Right renal pelvis (tissue), 4 donors: ENCODE data around the gene SOX14. TPM values are rescaled to one million over a fixed set of nuclear protein-coding genes. Genes with fewer than 3 reads are reported as not detected.

Source experiments
- DNase-seq, 4 donors: peaks; one replicate each; pipeline ENCODE4 v3.0.0-alpha.2; 2013; ENCODE audit warnings: low read depth in 4 of 4, low spot score in 3 of 4, missing footprints in 1 of 4
- polyA plus RNA-seq, 4 donors: library from polyadenylated mRNA; unstranded; fragments of 120-200 nt; gene quantifications; one replicate each; pipeline ENCODE4 v1.2.1, GENCODE V29; 2013; ENCODE audit not compliant: insufficient read length in 4 of 4

Gene SOX14
- polyA plus RNA-seq, 4 donors: not detected

DNA sequence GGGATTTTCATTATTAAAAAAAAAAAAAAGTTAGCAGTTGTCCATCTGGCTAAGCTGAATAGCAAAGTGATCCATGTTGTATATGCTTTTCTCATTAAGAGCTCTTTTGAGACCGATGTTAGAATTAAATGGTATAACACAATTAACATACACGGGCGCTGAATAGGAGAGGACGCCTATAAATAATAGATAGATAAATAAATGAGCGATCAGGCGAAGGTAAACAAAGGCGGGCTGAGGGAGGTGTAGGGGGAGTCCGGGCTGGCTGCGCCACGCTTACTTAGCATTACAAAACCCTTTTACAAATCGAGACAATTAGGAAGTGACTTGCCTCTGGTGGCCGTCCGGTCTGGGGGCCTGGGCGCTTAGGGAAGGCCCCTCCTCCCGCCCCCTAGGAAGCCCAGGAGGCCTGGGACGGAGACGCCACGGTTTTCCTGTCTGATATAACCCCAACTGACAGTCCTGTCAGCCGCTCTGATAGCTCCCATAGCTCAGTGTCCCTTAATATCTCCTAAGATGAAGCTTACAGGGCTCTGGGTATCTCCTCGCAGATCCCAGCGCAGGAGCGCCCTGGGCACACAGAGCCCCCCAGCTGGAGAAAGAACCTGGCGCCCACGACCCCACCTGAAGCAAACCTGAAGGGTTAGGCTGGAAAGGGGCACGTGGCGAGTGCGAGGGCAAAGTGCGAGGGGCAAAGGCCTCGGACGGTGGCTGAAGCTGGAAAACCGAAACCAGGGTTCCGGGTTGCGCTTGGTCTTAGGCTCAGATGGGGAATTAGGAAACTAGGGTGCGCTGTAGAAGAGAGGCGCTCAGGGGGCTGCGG, 3.6 kb downstream of the SOX14 start:
- DNase-seq: no peak

DNA sequence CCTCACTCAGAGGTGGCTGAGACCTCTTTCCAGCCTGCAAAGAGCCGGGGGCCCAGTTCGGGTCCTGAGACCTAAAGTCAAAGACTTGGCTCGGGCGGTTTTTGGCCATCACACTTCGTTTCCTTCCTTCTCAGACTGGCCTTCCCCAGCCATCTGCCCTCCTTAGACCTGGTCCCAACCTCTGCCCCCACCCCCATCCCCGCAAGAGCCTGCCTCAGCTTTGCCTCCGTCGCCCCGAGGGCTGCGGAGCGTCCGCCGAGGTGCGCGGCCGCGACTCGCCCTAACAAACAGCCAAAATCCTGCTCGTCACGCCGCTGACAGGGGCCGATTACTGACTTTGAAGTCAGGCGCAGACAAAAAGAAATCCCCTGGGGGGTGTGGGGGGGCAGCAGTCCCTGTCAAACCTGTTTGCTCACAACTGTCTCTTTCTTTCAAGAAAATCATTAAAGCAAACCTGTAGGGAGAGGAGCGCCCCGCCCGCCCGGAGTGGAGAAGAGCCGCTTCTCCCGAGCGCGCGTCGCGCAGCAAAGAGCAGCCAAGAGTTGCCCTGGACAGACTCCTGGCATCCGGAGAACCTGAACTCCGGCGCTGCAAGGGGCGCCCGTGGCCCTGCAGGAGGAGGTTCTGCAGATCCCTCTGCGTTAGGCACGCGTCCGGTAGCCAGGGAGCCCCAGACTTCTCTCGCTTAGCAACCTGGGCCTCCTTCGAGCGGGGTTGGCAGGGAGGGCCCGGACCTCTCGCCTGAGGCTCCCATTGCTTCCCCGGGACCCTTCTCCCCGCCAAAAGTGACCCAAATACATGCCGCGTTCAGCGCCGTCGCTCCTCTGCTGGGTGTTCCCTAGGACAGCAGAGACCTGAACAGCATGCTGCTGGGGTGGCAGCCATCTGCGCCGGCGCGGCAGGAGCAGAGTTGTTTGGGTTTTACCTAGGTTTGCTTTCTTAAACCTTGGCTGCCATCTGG, 4.5 kb downstream of the SOX14 start:
- DNase-seq: no peak

- DNase-seq: no peak
Observed at GRCh38 chr3:137769322-137770065, 5.4 kb downstream of the SOX14 start.

DNA sequence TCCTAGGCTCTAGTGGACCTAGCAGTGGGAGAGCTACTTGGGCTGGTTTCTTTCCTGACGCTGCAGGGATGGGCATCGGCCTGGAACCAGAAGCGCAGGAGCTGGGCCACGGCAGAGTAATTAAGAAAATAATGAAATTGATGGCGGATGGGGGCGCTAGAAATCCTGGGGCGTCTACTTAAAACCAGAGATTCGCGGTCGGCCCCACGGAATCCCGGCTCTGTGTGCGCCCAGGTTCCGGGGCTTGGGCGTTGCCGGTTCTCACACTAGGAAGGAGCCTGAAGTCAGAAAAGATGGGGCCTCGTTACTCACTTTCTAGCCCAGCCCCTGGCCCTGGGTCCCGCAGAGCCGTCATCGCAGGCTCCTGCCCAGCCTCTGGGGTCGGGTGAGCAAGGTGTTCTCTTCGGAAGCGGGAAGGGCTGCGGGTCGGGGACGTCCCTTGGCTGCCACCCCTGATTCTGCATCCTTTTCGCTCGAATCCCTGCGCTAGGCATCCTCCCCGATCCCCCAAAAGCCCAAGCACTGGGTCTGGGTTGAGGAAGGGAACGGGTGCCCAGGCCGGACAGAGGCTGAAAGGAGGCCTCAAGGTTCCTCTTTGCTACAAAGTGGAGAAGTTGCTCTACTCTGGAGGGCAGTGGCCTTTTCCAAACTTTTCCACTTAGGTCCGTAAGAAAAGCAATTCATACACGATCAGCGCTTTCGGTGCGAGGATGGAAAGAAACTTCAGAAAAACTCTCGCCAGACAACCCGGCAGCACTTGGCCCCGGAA, 6.1 kb downstream of the SOX14 start:
- no peak for DNase-seq

DNA sequence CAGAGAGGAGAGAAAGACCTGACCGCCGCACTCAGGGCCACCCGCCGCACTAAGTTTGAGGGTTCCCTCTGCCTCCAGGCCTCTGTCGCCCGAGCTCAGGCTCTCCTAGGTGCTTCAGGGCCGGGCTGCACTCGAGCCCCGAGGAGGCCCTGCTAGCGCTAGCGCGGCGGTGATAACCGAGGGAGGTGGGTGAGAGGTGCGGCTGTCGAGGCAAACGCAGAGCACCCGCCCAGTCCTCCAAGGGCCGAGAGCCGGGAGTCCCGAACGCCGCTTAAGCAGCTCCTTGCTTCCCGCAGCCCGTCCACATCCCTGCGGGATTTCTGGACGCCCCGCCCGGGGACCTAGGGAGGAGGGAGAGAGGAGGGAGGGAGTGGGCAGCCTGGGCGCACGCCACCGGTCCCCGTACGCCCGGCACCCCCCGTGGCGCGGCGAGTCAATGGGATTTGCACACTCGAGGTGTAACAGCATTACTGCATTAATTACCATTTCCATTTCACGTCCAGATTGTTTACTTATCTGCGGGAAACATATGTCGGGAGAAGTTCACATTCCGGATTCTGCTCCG, 6.8 kb downstream of the SOX14 start:
- no peak for DNase-seq

DNA sequence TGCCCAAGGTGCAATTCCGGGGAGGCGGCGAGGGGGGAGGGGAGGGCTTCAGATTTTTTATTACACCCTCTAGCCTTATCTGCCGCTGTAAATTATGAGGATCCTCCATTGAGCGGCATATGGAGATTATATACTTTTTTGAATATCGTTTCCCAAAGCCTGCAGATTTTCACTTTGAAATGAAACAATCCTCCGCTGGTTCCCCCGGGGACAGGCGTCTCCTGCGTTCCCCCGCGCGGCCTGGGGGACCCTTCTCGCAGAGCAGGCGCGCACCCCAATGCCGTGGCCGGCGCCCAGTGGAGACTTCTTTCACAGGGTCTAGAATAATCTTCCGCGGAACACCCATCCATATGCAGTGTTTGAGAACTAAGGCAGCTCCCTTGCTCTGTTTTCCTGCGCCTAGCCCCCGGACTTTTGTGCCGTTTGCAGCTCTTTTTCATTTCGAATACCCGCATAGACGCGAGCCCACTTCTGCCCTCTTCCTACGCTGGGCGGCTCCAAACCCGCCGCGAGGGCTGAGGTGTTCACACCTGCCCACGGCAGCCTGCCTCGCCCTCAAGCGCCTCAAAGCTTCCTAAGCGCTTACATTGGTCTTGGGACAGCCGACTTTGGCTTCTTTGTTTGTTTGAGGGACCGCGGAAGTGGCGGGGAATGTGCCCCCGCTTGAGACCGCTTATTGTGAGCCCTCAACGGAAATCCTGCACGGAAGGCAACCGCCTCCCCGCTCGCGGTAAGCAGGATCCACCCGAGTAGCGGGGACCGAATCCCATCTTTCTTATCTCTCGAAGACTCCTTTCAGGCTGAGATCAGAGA, 7.5 kb downstream of the SOX14 start:
- no peak for DNase-seq

DNA sequence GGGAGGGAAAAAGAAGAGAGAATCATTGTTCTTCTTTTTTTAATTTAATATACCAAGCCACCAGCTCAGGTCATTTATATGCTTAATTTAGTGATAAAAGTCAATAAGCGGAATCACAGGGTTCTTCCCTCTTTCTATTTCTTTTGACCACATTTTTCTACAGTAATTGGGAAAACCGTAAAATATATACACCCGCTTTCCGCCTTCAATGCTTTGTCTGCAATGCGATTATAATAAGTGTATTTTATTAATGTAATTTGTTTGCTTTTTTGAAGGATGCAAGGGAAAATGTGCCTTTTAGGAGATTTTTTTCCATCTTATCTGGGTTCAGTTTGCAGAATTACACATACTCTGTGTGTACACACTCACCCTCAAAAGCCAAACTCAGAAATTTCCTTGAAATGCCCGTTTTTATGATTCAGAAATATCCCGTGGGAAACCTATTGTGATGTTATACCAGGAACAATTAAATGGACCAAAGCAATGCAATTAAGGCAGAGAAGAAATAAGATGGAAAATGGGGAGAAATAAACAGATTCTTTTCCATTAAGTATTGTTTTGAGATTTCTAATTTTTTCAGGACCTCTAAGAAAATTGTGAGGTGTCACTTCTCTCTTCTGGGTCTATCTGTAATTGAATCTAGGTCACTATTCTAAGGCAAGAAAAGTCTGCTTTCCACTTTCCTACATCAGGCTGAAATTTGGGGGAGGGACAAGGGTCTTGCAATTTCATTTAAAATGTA, 8.3 kb downstream of the SOX14 start:
- DNase-seq: no peak

GRCh38 chr3:137778941-137779340, 14.8 kb downstream of the SOX14 start:
- DNase-seq: no peak

DNA sequence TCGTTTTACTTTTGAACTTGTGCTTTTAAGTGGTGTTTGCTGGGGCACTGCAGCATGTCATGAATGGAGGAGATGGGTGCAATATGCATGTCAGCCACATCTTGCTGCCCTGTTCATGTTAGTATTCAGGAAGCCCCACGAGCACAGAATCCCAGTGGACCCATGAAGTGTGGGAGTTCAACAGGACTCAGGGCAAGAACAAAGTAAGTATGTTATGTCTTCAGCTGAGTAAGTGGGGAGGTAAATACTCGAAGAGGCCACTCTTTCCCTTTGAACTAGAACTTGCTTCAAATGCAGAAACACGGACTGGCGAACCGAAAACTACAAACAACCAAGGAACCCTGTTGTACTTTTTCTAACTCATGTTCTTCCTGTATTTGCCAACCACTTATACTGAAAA, 23.4 kb downstream of the SOX14 start:
- DNase-seq: no peak

DNA sequence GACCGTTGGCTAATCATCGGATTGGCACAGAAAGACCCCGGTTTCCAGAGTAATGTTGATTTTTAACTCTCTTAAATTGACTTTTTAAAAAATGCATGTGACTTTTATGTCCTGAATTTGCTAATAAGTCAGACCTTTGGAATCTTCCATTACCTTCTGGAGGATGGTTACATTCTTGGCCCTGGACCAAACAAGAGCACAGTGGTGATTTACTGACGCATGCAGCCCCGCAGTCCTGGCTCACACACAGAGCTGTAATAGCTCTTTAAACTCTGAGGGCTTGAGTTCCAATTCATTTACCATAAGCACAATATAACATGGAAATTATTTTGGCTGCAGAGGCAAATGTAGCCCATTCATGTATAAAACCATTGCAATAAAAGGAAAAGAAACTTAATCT, 25.1 kb downstream of the SOX14 start:
- DNase-seq: no peak

- DNase-seq: no peak
Observed at GRCh38 chr3:137792626-137793271, 28.6 kb downstream of the SOX14 start.

DNA sequence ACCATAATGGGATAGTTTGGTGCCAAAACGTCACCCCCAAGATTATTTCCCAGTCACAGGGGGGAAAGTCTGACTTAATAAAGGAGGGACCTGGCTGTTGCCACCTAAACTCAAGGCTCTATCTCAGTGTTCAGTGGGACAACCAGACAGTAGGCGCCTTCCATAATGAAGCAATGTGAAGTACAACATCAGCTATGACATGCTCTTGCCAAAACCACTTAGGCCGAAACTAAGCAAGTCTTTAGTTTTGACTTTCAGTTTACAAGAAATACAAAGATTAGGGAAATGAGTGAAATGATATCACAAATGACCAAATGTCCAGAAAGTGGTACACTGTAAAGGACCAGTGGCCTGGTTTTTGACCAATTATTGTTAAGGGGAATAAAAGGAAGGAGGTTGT, 32.9 kb downstream of the SOX14 start:
- no peak for DNase-seq

- DNase-seq: no peak
Observed at GRCh38 chr3:137803215-137803614, 39.1 kb downstream of the SOX14 start.

DNA sequence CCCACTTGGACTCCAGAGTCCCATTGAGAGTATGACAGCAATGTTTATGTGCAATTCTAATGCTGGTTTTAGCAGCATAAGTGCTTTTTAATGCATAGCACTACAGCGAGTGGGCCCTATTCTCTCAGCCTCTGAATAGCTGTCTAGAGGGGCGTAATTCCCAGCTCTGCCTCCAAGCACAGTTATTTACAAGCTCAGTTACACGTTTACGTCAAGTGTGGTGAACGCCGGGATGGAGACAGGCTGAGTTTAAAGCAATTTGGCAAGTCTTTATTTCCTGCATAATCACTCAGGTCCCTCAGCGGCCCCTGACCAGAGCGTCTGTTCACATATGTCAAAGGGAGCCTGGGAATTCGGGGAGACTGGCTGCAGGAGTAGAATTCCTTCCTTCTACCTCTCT, 43.9 kb downstream of the SOX14 start:
- DNase-seq: no peak

DNA sequence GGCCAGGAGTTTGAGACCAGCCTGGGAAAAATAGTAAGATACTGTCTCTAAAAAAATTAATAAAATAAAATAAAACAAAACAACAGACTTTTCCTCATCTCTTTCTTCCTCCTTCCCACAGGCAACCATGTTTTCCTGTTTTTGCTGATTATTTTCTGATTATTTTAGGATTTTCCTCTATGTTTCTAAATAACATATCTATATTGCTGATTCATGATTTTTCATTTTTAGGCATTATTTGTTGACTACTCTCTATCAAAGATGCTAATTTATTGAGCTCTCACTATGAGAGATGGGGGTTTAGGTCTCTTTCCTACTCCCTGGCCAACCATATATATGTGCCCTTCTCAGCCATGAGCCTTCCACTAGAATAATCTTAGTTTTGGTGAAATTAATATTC, 45.4 kb downstream of the SOX14 start:
- DNase-seq: no peak

- DNase-seq: no peak
Observed at GRCh38 chr3:137812023-137812422, 47.9 kb downstream of the SOX14 start.

DNA sequence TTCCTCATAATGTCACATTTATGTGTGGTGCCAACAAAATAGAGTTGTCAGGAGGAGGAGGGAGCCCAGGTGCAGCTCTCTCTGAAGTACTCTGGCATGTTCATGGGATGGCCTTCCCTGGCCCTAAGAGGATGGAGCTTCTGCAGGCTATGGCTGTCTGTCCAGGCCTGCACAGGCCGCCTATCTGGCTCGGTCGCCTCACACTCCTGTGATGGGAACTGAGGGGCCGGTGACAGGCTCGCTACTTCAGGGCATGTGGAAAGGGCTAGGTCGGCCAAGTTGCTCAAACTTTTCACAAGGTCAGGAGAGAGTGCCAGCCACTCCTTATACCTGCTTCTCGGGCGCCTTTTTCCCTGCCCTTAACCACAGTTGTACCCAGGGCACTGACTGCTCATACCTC, 51.1 kb downstream of the SOX14 start:
- DNase-seq: no peak
